ENCODE measurements around the gene COL21A1. TPM values are rescaled to one million over a fixed set of nuclear protein-coding genes. Genes with fewer than 3 reads are reported as not detected.
A peak's percentile ranks its signal among the peaks of the same experiment; 100 is the strongest.

COL21A1 gene
- total RNA-seq, 4 donors from 2014 or later, result 2.4 to 135 (median 18.4) TPM

- intact Hi-C loops (cut with DNase I; ENCODE audit: low total_unique reads), result no loop called here
Observed at GRCh38 chr6:56025795-56026194, 221.6 kb downstream of the COL21A1 start.

GRCh38 chr6:56024931-56025330 lies 222.4 kb downstream of the COL21A1 start:
- Histone ChIP-seq H3K9me3 (no peaks in the 10 kb centered on the region), H3K36me3 (no peaks in the 10 kb centered on the region), H3K27me3 (no peaks in the 10 kb centered on the region), H3K4me3 (peak overlapping the region in 1 of 2 donors; percentile 4), H3K4me1 (no peaks in the 10 kb centered on the region), H3K27ac (no peak overlapping the region)
- TF ChIP-seq CTCF (IDR thresholded peaks at IDR 0.05) (no peak), POLR2A (IDR thresholded peaks at IDR 0.05) (no peak)
- DNase-seq, result no peak
- intact Hi-C loops (cut with DNase I; ENCODE audit: low total_unique reads), result no loop called here

More at GRCh38 chr6:56025795-56026194, 221.6 kb downstream of the COL21A1 start:
- H3K9me3 ChIP-seq, result no peaks in the 10 kb centered on the region
- H3K27ac ChIP-seq, result no peak overlapping the region
- no peaks in the 10 kb centered on the region for H3K4me1 ChIP-seq
- no peaks in the 10 kb centered on the region for H3K27me3 ChIP-seq
- H3K36me3 ChIP-seq, result no peaks in the 10 kb centered on the region
- no peak for DNase-seq
- TF ChIP-seq POLR2A (IDR thresholded peaks at IDR 0.05) (no peak), CTCF (IDR thresholded peaks at IDR 0.05) (no peak)
- H3K4me3 ChIP-seq, result no peak overlapping the region

GRCh38 chr6:56023829-56024228 lies 223.6 kb downstream of the COL21A1 start:
- intact Hi-C loops (cut with DNase I; ENCODE audit: low total_unique reads), result no loop called here
- Histone ChIP-seq H3K27me3 (no peaks in the 10 kb centered on the region), H3K27ac (no peak overlapping the region), H3K9me3 (no peaks in the 10 kb centered on the region), H3K4me1 (no peaks in the 10 kb centered on the region), H3K36me3 (no peaks in the 10 kb centered on the region), H3K4me3 (no peak overlapping the region)
- DNase-seq, result no peak
- no peak for TF ChIP-seq POLR2A (IDR thresholded peaks at IDR 0.05)
- no peak for TF ChIP-seq CTCF (IDR thresholded peaks at IDR 0.05)

- TF ChIP-seq POLR2A (IDR thresholded peaks at IDR 0.05) (no peak), CTCF (IDR thresholded peaks at IDR 0.05) (no peak)
- H3K27ac ChIP-seq, result no peak overlapping the region
- H3K9me3 ChIP-seq, result no peaks in the 10 kb centered on the region
- no peaks in the 10 kb centered on the region for H3K36me3 ChIP-seq
- H3K4me3 ChIP-seq, result no peak overlapping the region
- H3K4me1 ChIP-seq, result no peaks in the 10 kb centered on the region
- DNase-seq, result no peak
- no peaks in the 10 kb centered on the region for H3K27me3 ChIP-seq
- intact Hi-C loops (cut with DNase I; ENCODE audit: low total_unique reads), result no loop called here
Observed at GRCh38 chr6:56022678-56023077, 224.7 kb downstream of the COL21A1 start.

GRCh38 chr6:56021943-56022342 lies 225.4 kb downstream of the COL21A1 start:
- no peaks in the 10 kb centered on the region for H3K36me3 ChIP-seq
- TF ChIP-seq POLR2A (IDR thresholded peaks at IDR 0.05) (no peak), CTCF (IDR thresholded peaks at IDR 0.05) (no peak)
- H3K27ac ChIP-seq, result no peak overlapping the region
- H3K9me3 ChIP-seq, result no peaks in the 10 kb centered on the region
- intact Hi-C loops (cut with DNase I; ENCODE audit: low total_unique reads), result no loop called here
- no peaks in the 10 kb centered on the region for H3K4me1 ChIP-seq
- no peaks in the 10 kb centered on the region for H3K27me3 ChIP-seq
- H3K4me3 ChIP-seq, result no peak overlapping the region
- DNase-seq, result no peak

All from uterus (tissue), 4 donors.